GM23248 (cell line): ENCODE data around the gene SOBP. TPM values are rescaled to one million over a fixed set of nuclear protein-coding genes. Genes with fewer than 3 reads are reported as not detected.

Experiments
- DNase-seq: peaks from one replicate; pipeline ENCODE4 v3.0.0-alpha.2; 2015
- H2AFZ ChIP-seq: fragments of 200-600 bp; sonication (generic); 2 replicates; pipeline ENCODE4 v1.6.1; 2016; ENCODE audit warnings: antibody characterized with exemption
- H3F3A ChIP-seq: fragments of 200-600 bp; sonication (generic); 2 replicates; pipeline ENCODE4 v1.6.1; 2016; ENCODE audit warnings: mild to moderate bottlenecking, antibody characterized with exemption, mixed run types; ENCODE audit not compliant: insufficient read depth
- H3K27ac ChIP-seq: fragments of 200-600 bp; sonication (generic); 2 replicates; pipeline ENCODE4 v1.5.1; 2016; ENCODE audit warnings: mild to moderate bottlenecking
- H3K27me3 ChIP-seq: fragments of 200-600 bp; sonication (generic); replicated peaks from 2 replicates; pipeline ENCODE4 v1.6.1; 2016; ENCODE audit warnings: mild to moderate bottlenecking; ENCODE audit not compliant: insufficient read depth
- H3K36me3 ChIP-seq: fragments of 200-600 bp; sonication (generic); 2 replicates; pipeline ENCODE4 v1.6.1; 2016; ENCODE audit warnings: low read depth, mild to moderate bottlenecking
- H3K4me1 ChIP-seq: fragments of 200-600 bp; sonication (generic); 2 replicates; pipeline ENCODE4 v1.6.1; 2016; ENCODE audit warnings: mild to moderate bottlenecking; ENCODE audit not compliant: insufficient read depth
- H3K4me2 ChIP-seq: fragments of 200-600 bp; sonication (generic); one replicate; pipeline ENCODE4 v1.6.1; 2016; ENCODE audit warnings: mild to moderate bottlenecking; ENCODE audit not compliant: unreplicated experiment
- H3K4me3 ChIP-seq: fragments of 200-600 bp; sonication (generic); 2 replicates; pipeline ENCODE4 v1.5.1; 2016; ENCODE audit warnings: mild to moderate bottlenecking
- H3K79me2 ChIP-seq: fragments of 200-600 bp; sonication (generic); 2 replicates; pipeline ENCODE4 v1.6.1; 2016; ENCODE audit warnings: mild to moderate bottlenecking; ENCODE audit not compliant: insufficient read depth
- H3K9ac ChIP-seq: fragments of 200-600 bp; sonication (generic); 2 replicates; pipeline ENCODE4 v1.6.1; 2016; ENCODE audit warnings: mild to moderate bottlenecking
- H3K9me2 ChIP-seq: fragments of 200-600 bp; sonication (generic); 2 replicates; pipeline ENCODE4 v1.6.1; 2016; ENCODE audit warnings: mixed run types, mild to moderate bottlenecking, moderate library complexity; ENCODE audit not compliant: insufficient read depth
- H3K9me3 ChIP-seq: fragments of 200-600 bp; sonication (generic); one replicate; pipeline ENCODE4 v1.6.1; 2017; ENCODE audit warnings: low read depth
- H4K20me1 ChIP-seq: fragments of 200-600 bp; sonication (generic); 2 replicates; pipeline ENCODE4 v1.6.0; 2016; ENCODE audit not compliant: insufficient read depth
- EZH2 ChIP-seq: fragments of 200-600 bp; sonication (generic); IDR thresholded peaks from 2 replicates; pipeline ENCODE4 v1.6.1; 2018; ENCODE audit warnings: antibody characterized with exemption, mild to moderate bottlenecking; ENCODE audit not compliant: insufficient read depth, poor library complexity, severe bottlenecking
- EZH2phosphoT487 ChIP-seq: fragments of 200-600 bp; sonication (generic); IDR thresholded peaks from 2 replicates; pipeline ENCODE4 v1.6.1; 2018; ENCODE audit warnings: antibody characterized with exemption, moderate library complexity, mild to moderate bottlenecking, low read depth; ENCODE audit not compliant: insufficient read depth
- WGBS, 2 experiments: methylation state at CpG; one replicate each; pipeline ENCODE4 v1.1.6; 2015 to 2017; ENCODE audit warnings: low lambda C conversion rate in 2 of 2, low coverage in 1 of 2; ENCODE audit errors: missing lambda C conversion rate in 2 of 2; 5-methylcytosine and 5-hydroxymethylcytosine counted together
- in situ Hi-C: fragments of 300-500 bp; cut with MboI; formaldehyde crosslinking; loops from 2 replicates; pipeline ENCODE4 v1.15.0; 2020
- polyA plus RNA-seq: library from polyadenylated mRNA; unstranded; fragments of >200 nt; fragmentation: Nextera tagmentation; extraction: Ambion mirVana; gene quantifications from 2 replicates; pipeline ENCODE4 v1.2.1, GENCODE V29; 2016
- total RNA-seq: library from RNA; depleted of rRNA; stranded (reverse); fragments of >200 nt; shearing (Covaris generic); gene quantifications from 2 replicates; pipeline ENCODE4 v1.2.3, GENCODE V29; 2014

The SOBP gene
- total and polyA plus RNA-seq, 2 experiments from 2014 or later, result 0.38 to 0.97 TPM

GRCh38 chr6:107534571-107535141 lies 44.7 kb downstream of the SOBP start:
- Histone ChIP-seq H3K79me2 (no peaks in the 10 kb centered on the region), H3K9ac (no peak overlapping the region), H3K4me1 (no peaks in the 10 kb centered on the region), H4K20me1 (no peaks in the 10 kb centered on the region), H3K4me2 (no peak overlapping the region), H3K36me3 (no peaks in the 10 kb centered on the region), H3F3A (no peaks in the 10 kb centered on the region), H3K9me2 (no peaks in the 10 kb centered on the region), H3K4me3 (no peak overlapping the region), H3K9me3 (no peaks in the 10 kb centered on the region), H3K27ac (no peak overlapping the region), H2AFZ (no peak overlapping the region), H3K27me3 (no peaks in the 10 kb centered on the region)
- TF ChIP-seq EZH2, result no peak
- no peak for TF ChIP-seq EZH2phosphoT487
- WGBS, 2 experiments, result 60% methylated on average over 5 of the region's 5 CpGs
- peak; percentile 2 for DNase-seq
- in situ Hi-C loops, result no loop called here

GRCh38 chr6:107535626-107536025 lies 45.7 kb downstream of the SOBP start:
- H3K4me1 ChIP-seq, result no peaks in the 10 kb centered on the region
- H3K36me3 ChIP-seq, result no peaks in the 10 kb centered on the region
- TF ChIP-seq EZH2phosphoT487, result no peak
- no peak for TF ChIP-seq EZH2
- H3K9me2 ChIP-seq, result no peaks in the 10 kb centered on the region
- H3F3A ChIP-seq, result no peaks in the 10 kb centered on the region
- H3K4me3 ChIP-seq, result no peak overlapping the region
- in situ Hi-C loops, result no loop called here
- no peak overlapping the region for H3K27ac ChIP-seq
- DNase-seq, result no peak
- H3K4me2 ChIP-seq, result no peak overlapping the region
- H2AFZ ChIP-seq, result no peak overlapping the region
- no peaks in the 10 kb centered on the region for H4K20me1 ChIP-seq
- 86 to 100% methylated on average over 1 of the region's 1 CpG for WGBS, 2 experiments
- H3K9ac ChIP-seq, result no peak overlapping the region
- no peaks in the 10 kb centered on the region for H3K27me3 ChIP-seq
- H3K79me2 ChIP-seq, result no peaks in the 10 kb centered on the region
- no peaks in the 10 kb centered on the region for H3K9me3 ChIP-seq

GRCh38 chr6:107536180-107536961 lies 46.5 kb downstream of the SOBP start:
- Histone ChIP-seq H3K27ac (no peak overlapping the region), H2AFZ (no peak overlapping the region), H3F3A (no peaks in the 10 kb centered on the region), H3K4me3 (no peak overlapping the region), H3K9me2 (no peaks in the 10 kb centered on the region), H3K9me3 (no peaks in the 10 kb centered on the region), H3K4me2 (no peak overlapping the region), H3K79me2 (no peaks in the 10 kb centered on the region), H3K4me1 (no peaks in the 10 kb centered on the region), H3K9ac (no peak overlapping the region), H3K36me3 (no peaks in the 10 kb centered on the region), H4K20me1 (no peaks in the 10 kb centered on the region), H3K27me3 (no peaks in the 10 kb centered on the region)
- no peak for TF ChIP-seq EZH2phosphoT487
- TF ChIP-seq EZH2, result no peak
- in situ Hi-C loops, result no loop called here
- 67 to 73% methylated on average over 6 of the region's 6 CpGs for WGBS, 2 experiments
- DNase-seq, result no peak

GRCh38 chr6:107537559-107537958 lies 47.6 kb downstream of the SOBP start:
- 88 to 90% methylated on average over 3 of the region's 3 CpGs for WGBS, 2 experiments
- Histone ChIP-seq H4K20me1 (no peaks in the 10 kb centered on the region), H3K9ac (no peak overlapping the region), H3F3A (no peaks in the 10 kb centered on the region), H3K36me3 (no peaks in the 10 kb centered on the region), H2AFZ (no peak overlapping the region), H3K4me3 (no peak overlapping the region), H3K9me2 (no peaks in the 10 kb centered on the region), H3K4me2 (no peak overlapping the region), H3K27ac (no peak overlapping the region), H3K4me1 (no peaks in the 10 kb centered on the region), H3K27me3 (no peaks in the 10 kb centered on the region), H3K9me3 (no peaks in the 10 kb centered on the region), H3K79me2 (no peaks in the 10 kb centered on the region)
- DNase-seq, result no peak
- in situ Hi-C loops, result no loop called here
- TF ChIP-seq EZH2phosphoT487, result no peak
- no peak for TF ChIP-seq EZH2
